AG09309 (cell line): ENCODE measurements around the gene POU5F1.
"Not testable (repeated sequence)": the region's sequence is repeated elsewhere in the genome, so short reads cannot be mapped to it uniquely, and the experiment has no call there.

Experiments used
- DNase-seq: peaks from one replicate; pipeline ENCODE4 v3.0.0-alpha.2; 2010; ENCODE audit warnings: low read depth
- H3K4me3 ChIP-seq: 2 replicates; pipeline ENCODE4 v1.5.1; 2011; ENCODE audit warnings: mild to moderate bottlenecking, low read depth, low read length, moderate library complexity; ENCODE audit not compliant: control insufficient read depth
- TF ChIP-seq, protein P1 (sequence below): IDR thresholded peaks from 2 replicates; pipeline ENCODE4 v1.5.1; 2011; ENCODE audit warnings: mild to moderate bottlenecking, low read depth, low read length, inconsistent platforms; ENCODE audit not compliant: insufficient read depth, control insufficient read depth; ENCODE audit errors: missing control alignments

The POU5F1 gene

DNA sequence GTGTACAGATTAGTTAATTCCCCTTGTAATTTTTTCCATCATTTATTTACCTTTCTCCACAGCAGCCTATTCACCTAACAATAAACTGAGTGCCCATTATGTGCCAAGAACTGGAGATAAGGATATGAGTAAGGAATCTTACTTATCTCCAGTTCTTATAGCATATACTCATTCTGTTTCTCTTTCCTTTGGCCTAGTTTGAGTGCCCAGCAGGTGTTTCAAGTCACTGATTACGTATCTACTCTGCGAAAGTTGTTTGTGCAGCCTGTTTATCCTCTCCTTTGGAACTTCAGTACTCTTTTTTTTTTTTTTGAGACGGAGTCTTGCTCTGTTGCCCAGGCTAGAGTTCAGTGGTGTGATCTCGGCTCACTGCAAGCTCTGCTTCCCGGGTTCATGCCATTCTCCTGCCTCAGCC is 17.3 kb upstream of the POU5F1 start:
- no peak for DNase-seq
- TF ChIP-seq, protein P1, sequence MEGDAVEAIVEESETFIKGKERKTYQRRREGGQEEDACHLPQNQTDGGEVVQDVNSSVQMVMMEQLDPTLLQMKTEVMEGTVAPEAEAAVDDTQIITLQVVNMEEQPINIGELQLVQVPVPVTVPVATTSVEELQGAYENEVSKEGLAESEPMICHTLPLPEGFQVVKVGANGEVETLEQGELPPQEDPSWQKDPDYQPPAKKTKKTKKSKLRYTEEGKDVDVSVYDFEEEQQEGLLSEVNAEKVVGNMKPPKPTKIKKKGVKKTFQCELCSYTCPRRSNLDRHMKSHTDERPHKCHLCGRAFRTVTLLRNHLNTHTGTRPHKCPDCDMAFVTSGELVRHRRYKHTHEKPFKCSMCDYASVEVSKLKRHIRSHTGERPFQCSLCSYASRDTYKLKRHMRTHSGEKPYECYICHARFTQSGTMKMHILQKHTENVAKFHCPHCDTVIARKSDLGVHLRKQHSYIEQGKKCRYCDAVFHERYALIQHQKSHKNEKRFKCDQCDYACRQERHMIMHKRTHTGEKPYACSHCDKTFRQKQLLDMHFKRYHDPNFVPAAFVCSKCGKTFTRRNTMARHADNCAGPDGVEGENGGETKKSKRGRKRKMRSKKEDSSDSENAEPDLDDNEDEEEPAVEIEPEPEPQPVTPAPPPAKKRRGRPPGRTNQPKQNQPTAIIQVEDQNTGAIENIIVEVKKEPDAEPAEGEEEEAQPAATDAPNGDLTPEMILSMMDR = no peak
- H3K4me3 ChIP-seq = no peak overlapping the region

DNA sequence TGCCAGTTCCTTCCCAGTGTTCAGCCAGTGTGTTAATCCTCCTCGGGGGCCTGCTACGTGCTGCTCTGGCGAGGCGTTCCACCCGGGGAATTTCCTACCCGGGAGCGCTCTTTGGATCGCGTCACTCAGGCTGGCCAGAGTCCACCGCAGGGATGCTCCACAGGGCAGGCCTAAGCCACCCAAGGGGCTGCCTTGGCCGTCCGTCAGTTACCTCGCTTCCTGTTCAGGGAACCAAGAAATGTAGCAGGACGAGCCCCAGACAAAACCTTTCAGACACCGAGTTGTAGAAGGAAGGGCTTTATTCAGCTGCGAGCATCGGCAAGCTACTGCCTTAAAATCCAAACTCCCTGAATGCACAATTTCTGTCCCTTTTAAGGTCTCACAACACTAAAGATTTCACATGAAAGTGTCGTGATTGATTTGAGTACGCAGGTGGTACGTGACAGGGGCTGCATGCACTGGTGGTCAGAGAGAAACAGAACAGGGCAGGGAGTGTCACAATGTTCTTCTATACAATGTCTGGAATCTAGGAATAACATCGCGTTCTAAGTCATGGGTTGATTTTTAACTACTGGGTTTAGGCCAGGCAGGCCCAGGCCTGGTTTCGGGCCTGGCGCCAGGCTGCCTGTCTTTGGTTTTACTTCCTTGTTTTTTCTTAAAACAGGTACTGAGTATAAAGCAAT is 15.7 kb upstream of the POU5F1 start:
- DNase-seq = no peak
- no peak overlapping the region for H3K4me3 ChIP-seq
- TF ChIP-seq, protein P1 = no peak

DNA sequence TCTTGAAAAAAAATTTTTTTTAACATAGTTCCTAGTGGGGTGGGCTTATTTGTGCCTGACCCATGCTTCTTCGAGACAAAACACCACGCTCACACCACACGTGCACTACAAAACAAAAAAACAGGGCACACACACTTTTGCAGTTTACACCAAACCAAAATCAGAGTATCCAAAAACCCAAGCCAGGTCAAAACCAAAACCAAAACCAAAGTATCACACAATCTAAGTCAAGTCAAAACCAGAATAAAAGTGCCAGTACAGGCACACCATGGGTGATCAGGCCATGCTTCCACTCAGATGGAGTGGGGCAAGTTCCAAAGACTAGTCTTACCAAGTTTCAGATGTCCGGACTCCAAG is 15.2 kb upstream of the POU5F1 start:
- not testable (repeated sequence) for H3K4me3 ChIP-seq, DNase-seq

DNA sequence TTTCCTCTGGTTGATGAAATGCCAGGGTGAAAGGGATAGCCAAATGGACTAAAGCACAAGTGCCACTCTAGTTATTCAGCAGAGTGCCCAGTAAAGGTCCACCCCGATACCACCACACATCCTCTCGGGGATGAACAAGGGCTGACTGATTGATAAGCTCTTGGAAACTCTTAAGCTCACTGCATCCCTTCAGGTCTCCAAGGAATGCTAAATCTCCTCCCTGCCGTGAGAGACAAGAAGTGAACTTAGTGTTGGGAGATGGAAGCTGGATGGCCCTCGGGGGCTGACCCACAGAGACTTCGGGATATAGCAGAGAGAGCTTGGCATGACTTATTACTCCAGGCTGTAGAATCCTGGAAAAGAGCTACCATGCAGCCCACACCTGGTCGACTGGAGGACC is 13.4 kb upstream of the POU5F1 start:
- H3K4me3 ChIP-seq, DNase-seq: not testable (repeated sequence)

DNA sequence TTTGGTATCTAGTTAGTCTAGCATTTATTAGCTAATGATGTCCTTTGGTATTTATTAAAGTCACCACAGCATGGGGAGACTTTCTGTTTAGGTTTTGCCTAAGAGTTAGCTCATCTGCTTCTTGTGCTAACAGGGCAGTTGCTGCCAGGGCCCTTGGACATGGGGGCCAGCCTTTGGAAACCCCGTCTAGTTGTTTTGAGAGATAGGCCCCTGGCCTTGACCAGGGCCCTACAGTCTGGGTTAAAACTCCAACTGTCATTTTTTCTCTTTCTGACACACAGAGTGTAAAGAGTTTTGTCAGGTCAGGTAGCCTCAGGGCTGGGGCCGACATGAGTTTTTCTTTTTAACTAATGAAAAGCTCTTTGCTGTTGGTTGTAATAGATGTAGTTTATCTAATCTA is 12.8 kb upstream of the POU5F1 start:
- H3K4me3 ChIP-seq, DNase-seq: not testable (repeated sequence)

DNA sequence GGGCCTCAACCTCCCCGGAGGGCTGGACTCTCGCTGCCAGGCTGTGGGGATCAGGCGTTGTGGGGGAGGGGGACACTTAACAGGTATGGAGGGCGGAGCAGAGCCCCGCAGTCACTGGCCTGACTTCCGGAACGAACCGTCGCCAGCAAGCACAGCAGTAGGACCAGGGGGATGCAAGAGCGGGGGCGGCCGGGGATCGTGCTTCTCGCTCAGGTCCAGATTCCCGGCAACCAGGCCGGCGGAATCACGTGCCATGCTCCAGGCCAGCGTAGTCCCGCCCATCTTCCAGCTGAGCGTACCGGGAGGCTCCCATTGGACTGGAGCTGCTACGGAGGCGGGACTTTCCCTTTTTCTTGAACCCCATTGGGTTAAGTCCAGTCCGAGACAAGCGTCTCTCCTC is 10.0 kb upstream of the POU5F1 start:
- H3K4me3 ChIP-seq = peak overlapping the region; percentile 83

DNA sequence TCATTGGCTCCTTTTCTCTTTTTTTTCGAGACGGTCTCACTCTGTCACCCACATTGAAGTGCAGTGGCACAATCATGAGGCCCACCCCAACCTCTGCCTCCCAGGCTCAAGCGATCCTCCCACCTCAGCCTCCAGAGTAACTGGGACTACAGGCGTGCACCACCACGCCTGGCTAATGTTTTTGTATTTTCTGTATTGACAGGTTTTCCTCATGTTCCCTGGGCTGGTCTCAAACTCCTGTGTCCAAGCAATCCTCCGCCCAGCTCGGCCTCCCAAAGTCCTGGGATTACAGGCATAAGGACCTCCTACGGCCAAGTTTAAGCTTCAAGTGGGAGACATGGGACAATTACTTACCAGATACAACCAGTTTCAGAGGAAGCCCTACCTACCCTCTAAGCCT is 9.4 kb upstream of the POU5F1 start:
- no peak for DNase-seq
- TF ChIP-seq, protein P1 = no peak
- H3K4me3 ChIP-seq = peak overlapping the region; percentile 83

More for the DNA sequence above, 10.0 kb upstream of the POU5F1 start:
- peak; percentile 67 for DNase-seq
- TF ChIP-seq, protein P1 = no peak

DNA sequence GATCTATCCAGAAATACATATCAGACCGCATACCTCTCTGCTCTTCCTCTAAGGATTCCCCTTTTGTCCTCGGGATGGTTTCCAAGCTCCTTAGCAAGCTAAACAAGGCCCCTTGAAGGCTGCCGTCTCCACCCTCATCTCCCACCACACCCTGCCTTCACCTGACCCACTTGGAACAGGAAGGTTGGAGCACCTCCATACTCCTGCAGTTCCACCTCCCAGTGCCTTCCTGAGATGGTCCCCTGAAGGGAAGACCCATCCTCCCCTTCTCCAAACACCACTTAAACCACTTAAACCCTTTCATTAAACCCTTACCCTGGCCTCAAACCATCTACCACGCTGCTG is 8.5 kb upstream of the POU5F1 start:
- no peak overlapping the region for H3K4me3 ChIP-seq
- no peak for DNase-seq
- TF ChIP-seq, protein P1 = no peak
